IPS DF 4.7 (cell line): ENCODE results near the gene YPEL1.
"Not testable (repeated sequence)": the region's sequence is repeated elsewhere in the genome, so short reads cannot be mapped to it uniquely, and the experiment has no call there.

Source experiments
- DNase-seq: peaks from one replicate; pipeline ENCODE4 v3.0.0-alpha.2; 2013; ENCODE audit warnings: low spot score; ENCODE audit errors: extremely low read depth

The YPEL1 gene

GRCh38 chr22:21753374-21754111 lies 17.9 kb upstream of the YPEL1 start:
- DNase-seq, result no peak

- no peak for DNase-seq
Observed at GRCh38 chr22:21752276-21752675, 16.7 kb upstream of the YPEL1 start.

- no peak for DNase-seq
Observed at GRCh38 chr22:21745948-21746347, 10.4 kb upstream of the YPEL1 start.

GRCh38 chr22:21744917-21745316 lies 9.3 kb upstream of the YPEL1 start:
- DNase-seq, result not testable (repeated sequence)

- no peak for DNase-seq
Observed at GRCh38 chr22:21741790-21742189, 6.2 kb upstream of the YPEL1 start.

- DNase-seq, result no peak
Observed at GRCh38 chr22:21741059-21741458, 5.5 kb upstream of the YPEL1 start.

- DNase-seq, result no peak
Observed at GRCh38 chr22:21739828-21740377, 4.3 kb upstream of the YPEL1 start.

GRCh38 chr22:21738966-21739365 lies 3.4 kb upstream of the YPEL1 start:
- no peak for DNase-seq

GRCh38 chr22:21738081-21738480 lies 2.5 kb upstream of the YPEL1 start:
- DNase-seq, result no peak

- DNase-seq, result no peak
Observed at GRCh38 chr22:21736948-21737347, 1.4 kb upstream of the YPEL1 start.

- DNase-seq, result no peak
Observed at GRCh38 chr22:21736084-21736642, 569 bp upstream of the YPEL1 start.

- DNase-seq, result no peak
Observed at GRCh38 chr22:21734540-21735199, 924 bp downstream of the YPEL1 start.

GRCh38 chr22:21731503-21731902 lies 4.1 kb downstream of the YPEL1 start:
- no peak for DNase-seq

- DNase-seq, result no peak
Observed at GRCh38 chr22:21730535-21731308, 4.9 kb downstream of the YPEL1 start.

- DNase-seq, result not testable (repeated sequence)
Observed at GRCh38 chr22:21729184-21729583, 6.4 kb downstream of the YPEL1 start.

- no peak for DNase-seq
Observed at GRCh38 chr22:21728270-21728669, 7.3 kb downstream of the YPEL1 start.

GRCh38 chr22:21727768-21728167 lies 7.8 kb downstream of the YPEL1 start:
- no peak for DNase-seq

GRCh38 chr22:21727159-21727558 lies 8.4 kb downstream of the YPEL1 start:
- no peak for DNase-seq

- DNase-seq, result peak; percentile 62
Observed at GRCh38 chr22:21726650-21727049, 8.9 kb downstream of the YPEL1 start.

GRCh38 chr22:21725956-21726649 lies 9.5 kb downstream of the YPEL1 start:
- no peak for DNase-seq

- not testable (repeated sequence) for DNase-seq
Observed at GRCh38 chr22:21724496-21724895, 11.1 kb downstream of the YPEL1 start.
